CD14-positive monocyte (primary cell): Measurements from ENCODE around the gene CBX5. TPM values are rescaled to one million over a fixed set of nuclear protein-coding genes. Genes with fewer than 3 reads are reported as not detected.
A peak's percentile ranks its signal among the peaks of the same experiment; 100 is the strongest.

ENCODE experiments used
- DNase-seq, 3 donors: peaks; one replicate each; pipeline ENCODE4 v3.0.0-alpha.2; 2011 to 2022
- H2AFZ ChIP-seq: 2 replicates; pipeline ENCODE4 v1.6.0; 2012; ENCODE audit warnings: mild to moderate bottlenecking, low read depth, low read length, inconsistent platforms; ENCODE audit not compliant: insufficient read depth, poor library complexity, severe bottlenecking
- H3K27ac ChIP-seq, 2 donors: 1 replicate in 1 of 2; 2 replicates in 1 of 2; pipeline ENCODE4 v1.5.1; 2012 to 2013; ENCODE audit warnings: low read length in 2 of 2, control low read depth in 1 of 2, inconsistent platforms in 1 of 2, low read depth in 1 of 2, mild to moderate bottlenecking in 1 of 2
- H3K27me3 ChIP-seq, 2 donors: one replicate each; pipeline versions ENCODE4 v1.6.0 to v1.6.1; 2011 to 2013; ENCODE audit warnings: low read length in 2 of 2; ENCODE audit not compliant: control insufficient read depth in 2 of 2, insufficient read depth in 2 of 2
- H3K36me3 ChIP-seq, 2 donors: replicated peaks in 1 of 2; 1 replicate in 1 of 2; 2 replicates in 1 of 2; pipeline versions ENCODE4 v1.5.1 to v1.6.1; 2012 to 2013; ENCODE audit warnings: low read length in 2 of 2, control low read depth in 1 of 2, inconsistent platforms in 1 of 2, mild to moderate bottlenecking in 1 of 2; ENCODE audit not compliant: insufficient read depth in 2 of 2, control insufficient read depth in 1 of 2
- H3K4me1 ChIP-seq, 2 donors: 1 replicate in 1 of 2; 2 replicates in 1 of 2; pipeline versions ENCODE4 v1.5.1 to v1.6.1; 2012 to 2013; ENCODE audit warnings: low read length in 2 of 2, control low read depth in 1 of 2, inconsistent platforms in 1 of 2, mild to moderate bottlenecking in 1 of 2, moderate library complexity in 1 of 2; ENCODE audit not compliant: insufficient read depth in 2 of 2, control insufficient read depth in 1 of 2
- H3K4me2 ChIP-seq: replicated peaks from 2 replicates; pipeline ENCODE3; 2012; ENCODE audit warnings: low read length, moderate library complexity, mild to moderate bottlenecking; ENCODE audit not compliant: poor library complexity, severe bottlenecking; ENCODE audit errors: extremely low read depth
- H3K4me3 ChIP-seq, 3 experiments: fragments of 200-600 bp in 1 of 3; sonication (generic) in 1 of 3; replicated peaks in 1 of 3; 1 replicate in 2 of 3; 2 replicates in 1 of 3; pipeline ENCODE4 v1.5.1; 2011 to 2013; ENCODE audit warnings: low read length in 3 of 3, mild to moderate bottlenecking in 3 of 3, control low read depth in 2 of 3, low read depth in 2 of 3, inconsistent platforms in 1 of 3, moderate library complexity in 1 of 3
- H3K79me2 ChIP-seq: 2 replicates; pipeline ENCODE4 v1.6.0; 2012; ENCODE audit warnings: mild to moderate bottlenecking, control low read depth, inconsistent platforms, low read length, moderate library complexity; ENCODE audit not compliant: insufficient read depth
- H3K9ac ChIP-seq: 2 replicates; pipeline ENCODE4 v1.6.0; 2017; ENCODE audit warnings: low read length, mild to moderate bottlenecking; ENCODE audit not compliant: insufficient read depth, poor library complexity, severe bottlenecking
- H3K9me3 ChIP-seq, 2 donors: replicated peaks in 1 of 2; 1 replicate in 1 of 2; 2 replicates in 1 of 2; pipeline versions ENCODE4 v1.5.1 to v1.6.1; 2012 to 2013; ENCODE audit warnings: low read length in 2 of 2, control low read depth in 1 of 2; ENCODE audit not compliant: control insufficient read depth in 1 of 2, insufficient read depth in 1 of 2
- H4K20me1 ChIP-seq: 2 replicates; pipeline ENCODE4 v1.6.0; 2012; ENCODE audit warnings: mild to moderate bottlenecking, low read length, control low read depth, moderate library complexity; ENCODE audit not compliant: insufficient read depth
- H3K27ac Mint-ChIP-seq, 7 donors: one replicate each; pipeline ENCODE4 v1.8.0; 2020; ENCODE audit warnings: mild to moderate bottlenecking in 7 of 7, mixed read lengths in 7 of 7, moderate library complexity in 6 of 7, inconsistent platforms in 2 of 7
- H3K27me3 Mint-ChIP-seq, 3 donors: one replicate each; pipeline ENCODE4 v1.8.0; 2021 to 2022; ENCODE audit warnings: low read depth in 3 of 3, mild to moderate bottlenecking in 3 of 3, mixed read lengths in 3 of 3, moderate library complexity in 3 of 3, inconsistent platforms in 1 of 3
- H3K36me3 Mint-ChIP-seq, 2 donors: one replicate each; pipeline ENCODE4 v1.8.0; 2020; ENCODE audit warnings: mixed read lengths in 2 of 2, inconsistent platforms in 1 of 2, mild to moderate bottlenecking in 1 of 2
- H3K4me1 Mint-ChIP-seq: one replicate; pipeline ENCODE4 v1.8.0; 2020; ENCODE audit warnings: mild to moderate bottlenecking, mixed read lengths
- H3K4me3 Mint-ChIP-seq, 2 donors: one replicate each; pipeline ENCODE4 v1.8.0; 2020; ENCODE audit warnings: mild to moderate bottlenecking in 2 of 2, mixed read lengths in 2 of 2, moderate library complexity in 1 of 2
- H3K9me3 Mint-ChIP-seq, 7 donors: one replicate each; pipeline ENCODE4 v1.8.0; 2020 to 2022; ENCODE audit warnings: mixed read lengths in 7 of 7, mild to moderate bottlenecking in 6 of 7, moderate library complexity in 6 of 7, inconsistent platforms in 2 of 7
- CTCF ChIP-seq: fragments of 200-600 bp; IDR thresholded peaks from one replicate; pipeline ENCODE4 v1.8.0; 2022; ENCODE audit warnings: antibody characterized with exemption, mild to moderate bottlenecking
- WGBS: methylation state at CpG from one replicate; pipeline ENCODE4 v1.1.5; 2013; ENCODE audit warnings: missing lambda C conversion rate; ENCODE audit not compliant: insufficient coverage; 5-methylcytosine and 5-hydroxymethylcytosine counted together
- intact Hi-C, 2 donors: fragments of 100-400 bp; cut with micrococcal nuclease; formaldehyde crosslinking; loops; one replicate each; pipeline versions ENCODE4 v1.15.0 to v1.15.1; 2023
- polyA plus RNA-seq, 3 donors: library from polyadenylated mRNA; depleted of rRNA in 1 of 3; unstranded in 2 of 3; stranded (reverse) in 1 of 3; fragments of 300-500 nt in 2 of 3; fragments of >200 nt in 1 of 3; fragmentation: Illumina TruSeq in 2 of 3; gene quantifications; 1 replicate in 2 of 3; 2 replicates in 1 of 3; pipeline ENCODE4 v1.2.3, GENCODE V29; 2012 to 2021

The CBX5 gene
- polyA plus RNA-seq, 3 donors: 2.9 to 5.4 (median 4.8) TPM

- no peaks in the 10 kb centered on the region for H4K20me1 ChIP-seq
- DNase-seq: peak in 2 of 3 donors; percentile 54 to 60
- peaks cover 4 to 57% of the 10 kb centered on the region in 2 donors for H3K27me3 ChIP-seq
- H3K9me3 ChIP-seq: no peaks in the 10 kb centered on the region
- no peak overlapping the region for H3K27ac Mint-ChIP-seq
- no peaks in the 10 kb centered on the region for H3K36me3 Mint-ChIP-seq
- no peaks in the 10 kb centered on the region for H3K36me3 ChIP-seq
- no peaks in the 10 kb centered on the region for H3K4me1 ChIP-seq
- H3K9ac ChIP-seq: no peak overlapping the region
- H3K9me3 Mint-ChIP-seq: peaks cover 0 to 3% (median 0%) of the 10 kb centered on the region in 7 donors
- no peak overlapping the region for H2AFZ ChIP-seq
- H3K79me2 ChIP-seq: no peaks in the 10 kb centered on the region
- H3K4me1 Mint-ChIP-seq: no peaks in the 10 kb centered on the region
- intact Hi-C loops: loop anchor here in 1 of 2 donors (10.0 kb wide), 1 partner anchor 503 kb away; no protein-coding TSS in a partner anchor
- H3K27ac ChIP-seq: no peak overlapping the region
- H3K4me3 Mint-ChIP-seq: no peak overlapping the region
- WGBS: 31% methylated on average over 11 of the region's 16 CpGs
- no peak overlapping the region for H3K4me2 ChIP-seq
- H3K27me3 Mint-ChIP-seq: peaks cover 57 to 76% (median 71%) of the 10 kb centered on the region in 3 donors
- TF ChIP-seq CTCF: peak; percentile 98
- no peak overlapping the region for H3K4me3 ChIP-seq
These were observed 72.2 kb downstream of the CBX5 start for GRCh38 chr12:54207539-54208294.

- H4K20me1 ChIP-seq: no peaks in the 10 kb centered on the region
- Mint-ChIP-seq H3K9me3 (peaks cover 0 to 3% (median 0%) of the 10 kb centered on the region in 7 donors), H3K27me3 (peaks cover 52 to 75% (median 73%) of the 10 kb centered on the region in 3 donors), H3K4me3 (no peak overlapping the region), H3K36me3 (no peaks in the 10 kb centered on the region), H3K4me1 (no peaks in the 10 kb centered on the region), H3K27ac (no peak overlapping the region)
- no peak for TF ChIP-seq CTCF
- peaks cover 4 to 50% of the 10 kb centered on the region in 2 donors for H3K27me3 ChIP-seq
- DNase-seq: no peak
- no peak overlapping the region for H3K4me3 ChIP-seq
- H3K9ac ChIP-seq: no peak overlapping the region
- H2AFZ ChIP-seq: no peak overlapping the region
- intact Hi-C loops: loop anchor here in 1 of 2 donors (10.0 kb wide), 1 partner anchor 502 kb away; no protein-coding TSS in a partner anchor
- no peak overlapping the region for H3K4me2 ChIP-seq
- H3K36me3 ChIP-seq: no peaks in the 10 kb centered on the region
- 71% methylated on average over 1 of the region's 1 CpG for WGBS
- H3K79me2 ChIP-seq: no peaks in the 10 kb centered on the region
- H3K27ac ChIP-seq: no peak overlapping the region
- H3K9me3 ChIP-seq: no peaks in the 10 kb centered on the region
- no peaks in the 10 kb centered on the region for H3K4me1 ChIP-seq
These were observed 73.1 kb downstream of the CBX5 start for GRCh38 chr12:54206791-54207190.
